SIG-M5 treated with dmso at 0.1 percent for 504 hours (cell line): ENCODE results near the gene FAM149A.
A peak's percentile ranks its signal among the peaks of the same experiment; 100 is the strongest.

Experiments used
- DNase-seq: peaks from one replicate; lab custom pipeline; 2025; ENCODE audit not compliant: unreplicated experiment; lab: John Stamatoyannopoulos, UW

The FAM149A gene

GRCh38 chr4:186104890-186105646 is 564 bp downstream of the FAM149A start:
- no peak for DNase-seq

DNA sequence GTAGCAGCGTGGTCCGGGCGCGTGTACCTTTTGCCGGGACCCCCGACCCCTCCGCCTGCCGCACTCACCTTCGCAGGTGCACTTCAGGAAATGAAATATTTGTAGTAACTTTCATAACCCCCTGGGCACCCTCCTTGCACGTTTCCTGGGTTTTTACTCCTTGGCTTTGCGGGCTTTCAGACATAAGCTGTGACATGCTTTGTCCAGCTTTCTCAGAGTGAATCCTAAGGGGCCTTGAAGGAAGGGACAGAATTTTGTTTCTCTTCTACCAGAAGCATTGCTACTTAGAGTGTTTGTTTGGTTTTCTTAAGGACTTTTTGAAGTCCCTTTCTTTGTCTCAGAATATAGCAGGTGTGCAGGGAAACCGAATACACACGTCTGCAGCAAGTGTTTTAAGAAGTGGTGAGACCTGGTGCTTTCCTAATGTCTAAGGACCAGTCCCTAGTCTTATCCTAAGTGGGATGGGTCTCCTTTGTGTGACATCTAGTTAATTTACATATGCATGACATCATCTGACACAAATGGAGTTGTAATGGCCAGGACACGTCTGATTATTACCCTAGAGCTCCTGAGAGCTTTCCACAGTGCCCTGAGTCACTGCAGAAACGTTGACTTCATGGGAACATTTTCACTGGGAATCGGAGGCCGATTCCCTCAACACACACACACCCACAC is 1.3 kb downstream of the FAM149A start:
- DNase-seq: no peak

DNA sequence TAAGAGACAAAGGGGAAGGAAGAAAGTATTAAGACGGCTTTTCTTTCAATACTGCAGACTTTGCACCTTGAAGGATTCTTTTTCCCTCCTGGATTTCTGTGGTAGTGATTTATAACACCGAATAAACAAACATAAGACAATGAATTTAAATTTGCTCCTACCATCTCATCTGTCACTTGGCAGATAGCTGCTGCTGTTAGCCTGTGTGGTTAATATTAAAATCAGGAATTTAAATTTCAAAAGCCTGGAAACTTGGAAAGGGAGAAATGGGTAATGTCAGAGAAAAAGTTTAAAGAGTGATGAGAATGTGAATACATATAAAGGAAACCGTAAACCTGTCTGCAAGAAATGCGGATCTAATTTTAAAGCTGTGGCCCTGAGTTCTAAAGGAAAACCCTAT is 3.4 kb downstream of the FAM149A start:
- DNase-seq: no peak

DNA sequence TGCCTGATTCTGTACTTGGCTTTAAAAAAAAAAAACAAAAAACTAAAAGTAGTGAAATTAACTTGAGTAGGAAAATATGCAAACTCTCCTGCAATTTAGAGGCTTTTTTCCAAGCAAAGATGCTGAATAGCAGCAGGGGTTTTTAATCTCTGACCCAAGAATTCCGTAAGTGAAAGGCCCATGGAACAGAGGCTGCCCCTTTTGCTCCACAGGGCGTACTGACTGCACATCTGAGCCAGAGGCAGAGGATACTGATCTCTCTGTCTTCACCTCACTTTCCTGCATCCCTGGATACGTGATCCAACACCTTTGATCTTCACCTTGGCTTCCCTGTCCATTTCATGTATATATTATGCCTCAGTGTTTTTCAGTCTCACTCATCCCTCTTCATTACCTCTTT is 3.9 kb downstream of the FAM149A start:
- DNase-seq: no peak

- DNase-seq: no peak
These were observed 4.7 kb downstream of the FAM149A start for GRCh38 chr4:186109245-186109644.

DNA sequence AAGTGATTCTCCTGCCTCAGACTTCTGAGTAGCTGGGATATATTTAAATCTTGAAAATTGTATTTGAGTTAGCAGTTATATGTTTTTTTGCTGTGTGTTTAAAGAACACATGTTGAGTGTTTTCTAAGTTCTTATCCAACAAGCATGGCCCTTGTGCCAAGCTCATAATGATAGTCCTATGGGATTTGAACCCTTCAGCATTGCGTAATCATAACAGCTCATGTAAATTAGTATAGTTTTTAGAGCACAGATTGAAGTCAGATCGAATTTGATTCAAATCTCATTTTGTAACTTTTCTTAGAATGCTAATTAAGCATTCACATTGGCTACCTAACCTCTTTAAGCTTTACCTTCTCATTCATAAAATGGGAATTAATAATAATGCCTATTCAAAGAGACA is 12.2 kb downstream of the FAM149A start:
- no peak for DNase-seq

DNA sequence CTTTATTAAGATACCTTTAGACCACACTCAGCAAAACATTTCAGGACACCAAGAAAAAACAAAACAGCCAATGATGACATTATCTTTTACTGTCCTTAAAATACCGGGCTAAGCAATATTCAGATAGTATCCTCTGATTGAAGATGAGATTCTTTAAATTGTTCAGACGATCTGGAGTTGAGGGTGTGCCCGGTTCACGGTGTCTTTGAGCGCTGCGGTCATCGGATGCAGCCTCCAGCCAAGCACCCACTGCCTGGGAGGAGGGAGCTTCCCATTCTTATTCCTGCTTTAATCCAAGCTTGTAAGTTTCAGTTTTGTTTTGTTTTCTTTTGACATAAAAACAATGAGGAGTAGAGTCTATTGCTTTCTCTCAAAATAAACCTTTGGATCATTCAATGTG is 14.1 kb downstream of the FAM149A start:
- DNase-seq: no peak

DNA sequence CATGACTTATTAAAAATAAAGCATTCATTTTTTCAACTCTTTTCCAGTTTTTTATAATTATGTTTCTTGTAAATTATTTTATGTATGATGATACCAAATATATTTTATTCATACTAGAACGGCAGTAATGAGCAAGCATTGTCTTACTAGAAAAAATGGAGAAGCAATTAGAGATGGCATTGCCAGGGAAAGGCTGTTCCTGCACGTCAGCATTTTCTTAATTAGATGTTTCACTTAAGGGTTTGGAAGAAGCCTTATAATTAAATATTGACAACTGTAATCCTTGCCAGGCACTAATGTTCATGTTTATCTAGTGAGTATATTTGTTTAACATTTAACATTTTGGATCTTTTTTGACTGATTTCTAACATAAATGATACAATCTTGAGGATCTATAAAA is 16.6 kb downstream of the FAM149A start:
- no peak for DNase-seq

DNA sequence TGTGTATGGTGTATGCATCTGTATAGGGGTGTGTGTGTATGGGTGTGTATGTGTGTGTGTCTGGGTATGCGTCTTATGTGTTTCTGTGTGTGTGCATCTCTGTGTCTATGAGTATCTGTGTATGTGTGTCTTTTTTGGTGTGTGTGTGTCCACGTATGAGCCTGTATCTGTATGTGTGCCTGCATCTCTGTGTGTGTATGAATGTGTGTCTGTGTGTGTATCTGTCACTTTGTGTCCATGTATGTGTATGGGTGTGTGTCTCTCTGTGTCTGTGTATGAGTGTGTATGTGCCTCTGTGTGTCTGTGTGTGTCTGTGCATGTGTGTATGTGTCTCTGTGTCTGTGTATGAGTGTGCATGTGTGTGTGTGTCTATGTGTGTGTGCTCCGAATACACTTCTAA is 24.3 kb downstream of the FAM149A start:
- DNase-seq: no peak

- DNase-seq: no peak
These were observed 27.4 kb downstream of the FAM149A start for GRCh38 chr4:186131935-186132334.

DNA sequence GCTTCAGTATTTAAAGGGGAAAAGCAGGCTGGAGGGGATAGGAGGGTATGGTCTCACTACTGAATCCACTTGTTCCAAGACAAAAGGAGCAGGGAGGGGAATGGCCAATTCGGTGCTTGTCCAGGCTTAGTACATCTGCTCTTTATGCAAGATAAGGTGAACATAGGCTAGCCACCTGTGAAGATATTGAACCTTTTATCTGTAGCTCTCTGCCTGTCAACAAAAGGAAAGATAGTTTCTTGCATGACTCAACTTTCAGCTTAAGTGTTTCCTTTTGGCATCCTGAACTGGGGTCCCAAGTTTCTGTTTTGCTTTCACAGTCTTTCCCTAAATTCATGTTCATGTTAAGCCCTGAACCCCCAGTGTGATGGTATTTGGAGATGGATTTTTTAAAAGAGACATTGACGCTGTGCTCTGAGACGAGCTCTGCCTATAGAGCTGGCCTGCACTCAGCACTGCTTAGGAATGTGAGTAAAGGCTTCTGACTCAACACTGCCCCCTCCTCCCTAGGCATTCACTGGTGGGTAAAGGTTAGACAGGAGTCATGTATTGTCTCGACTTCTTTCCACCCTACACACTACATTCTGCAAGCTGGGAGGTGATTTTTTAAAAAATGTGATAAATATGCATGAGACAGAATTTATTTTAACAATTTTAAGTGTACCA is 28.2 kb downstream of the FAM149A start:
- no peak for DNase-seq

DNA sequence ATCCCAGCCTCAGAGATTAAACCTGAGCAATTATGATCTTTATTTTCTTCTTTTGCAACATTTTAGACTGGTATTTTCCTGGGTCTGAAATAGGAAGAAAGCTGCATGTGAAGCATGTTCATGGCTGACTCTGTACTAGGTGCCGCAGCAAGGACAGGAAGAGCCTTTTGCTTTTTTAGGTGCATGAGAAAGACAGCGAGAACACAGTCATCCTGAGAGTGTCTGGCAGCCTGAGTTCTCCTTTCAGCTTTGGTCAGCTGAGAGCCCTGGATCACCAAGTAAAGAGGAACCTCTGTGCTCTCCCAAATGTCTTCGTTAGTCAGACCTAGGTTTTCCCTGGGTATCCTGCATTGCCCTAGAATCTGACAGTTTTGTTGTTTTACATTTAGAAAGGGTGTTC is 29.8 kb downstream of the FAM149A start:
- peak; percentile 53 for DNase-seq

DNA sequence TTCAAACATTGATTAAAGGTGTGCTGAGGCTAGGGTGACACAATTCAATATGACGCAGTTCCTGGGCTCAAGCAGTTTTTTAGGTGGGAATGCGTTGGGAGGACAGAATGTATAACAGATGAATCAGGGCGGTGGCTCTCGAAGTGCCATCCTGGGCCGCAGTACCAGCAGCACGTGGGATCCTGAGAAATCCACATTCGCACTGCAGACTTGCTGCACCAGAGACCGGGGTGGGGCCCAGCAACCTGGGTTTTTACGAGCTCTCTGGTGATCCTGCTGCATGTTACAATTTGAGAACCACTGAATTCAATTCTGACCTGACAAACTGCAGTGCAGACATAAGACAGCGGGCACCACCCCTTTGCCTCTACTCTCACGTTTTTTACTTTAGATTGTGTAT is 30.4 kb downstream of the FAM149A start:
- DNase-seq: no peak

DNA sequence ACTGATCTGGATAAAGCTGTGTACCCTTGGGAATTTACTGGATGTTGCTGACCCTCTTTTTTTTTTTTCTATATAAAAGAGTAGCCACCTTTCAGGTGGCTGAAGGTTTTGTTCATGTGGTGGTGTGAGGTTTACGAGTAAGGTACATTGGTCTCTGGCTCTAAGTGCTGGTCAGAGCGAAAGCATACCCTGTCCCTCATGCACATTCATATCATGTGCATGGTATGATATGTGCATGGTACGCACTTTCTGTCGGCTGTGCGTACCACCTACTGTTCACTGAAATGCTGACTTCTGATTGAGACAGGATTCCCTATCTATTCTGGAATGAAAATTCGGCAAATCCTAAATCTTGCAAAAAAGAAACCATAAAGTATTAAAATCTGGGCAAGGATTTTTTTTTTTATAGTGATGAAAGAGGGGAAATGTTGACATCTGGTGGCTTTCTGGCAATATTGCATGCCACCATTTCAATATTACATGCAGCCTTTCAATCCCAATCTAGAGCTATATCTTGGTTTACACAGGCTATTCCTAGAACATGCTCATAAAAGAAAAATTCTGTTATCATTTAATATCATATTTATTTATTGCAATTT is 32.8 kb downstream of the FAM149A start:
- DNase-seq: no peak

- DNase-seq: no peak
These were observed 39.9 kb downstream of the FAM149A start for GRCh38 chr4:186144198-186144945.

GRCh38 chr4:186144946-186145569 is 40.6 kb downstream of the FAM149A start:
- no peak for DNase-seq

- DNase-seq: no peak
These were observed 42.0 kb downstream of the FAM149A start for GRCh38 chr4:186146458-186146857.

DNA sequence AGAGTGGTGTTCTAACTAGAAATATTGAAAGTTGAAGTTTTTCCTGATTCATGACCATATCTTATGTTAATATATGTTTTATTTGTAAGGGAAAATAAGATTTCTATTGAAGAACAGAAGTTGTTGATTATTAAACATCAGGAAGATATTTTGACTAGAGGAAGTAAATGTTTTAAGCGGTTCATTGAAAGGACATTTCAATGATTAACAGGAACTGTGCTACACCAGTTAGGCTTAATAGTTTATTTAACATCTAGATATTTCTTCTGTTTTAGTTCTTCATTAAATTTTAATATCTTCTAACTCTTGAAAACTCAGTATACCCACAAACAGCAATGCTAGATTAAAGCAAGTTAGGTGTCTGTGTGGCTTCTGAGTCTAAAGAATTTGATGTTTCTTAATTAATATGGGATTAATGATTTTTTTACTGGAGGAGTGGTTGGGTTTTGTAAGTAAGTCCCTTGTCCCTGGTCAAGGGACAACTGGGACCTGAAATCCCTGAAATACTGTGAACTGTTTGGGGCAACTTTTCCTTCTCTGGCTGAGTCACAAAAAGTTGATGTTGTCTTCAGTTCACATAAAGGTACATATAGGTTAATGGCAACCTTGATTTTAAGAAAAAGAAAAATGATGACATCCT is 44.0 kb downstream of the FAM149A start:
- DNase-seq: no peak

DNA sequence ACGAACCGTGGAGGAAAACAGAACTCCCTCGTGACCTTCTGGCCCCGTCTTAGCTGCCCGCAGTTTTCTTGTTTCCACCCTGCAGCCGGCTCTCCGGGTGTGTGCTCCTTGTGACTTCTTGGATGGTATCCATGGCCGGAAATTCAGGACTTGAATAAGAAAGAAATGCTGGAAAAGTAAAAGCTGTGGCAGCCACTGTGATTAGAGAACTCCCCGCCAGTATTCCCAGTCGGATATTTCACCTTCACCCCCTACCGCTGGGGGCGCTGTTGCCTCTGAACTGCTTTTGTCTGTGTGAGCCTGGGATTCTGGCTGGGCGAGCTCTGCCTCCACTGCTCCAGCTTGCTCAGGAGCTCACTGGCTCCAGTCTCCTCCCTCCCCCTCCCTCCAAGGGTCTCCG is 45.4 kb downstream of the FAM149A start:
- DNase-seq: no peak

- DNase-seq: no peak
These were observed 46.4 kb downstream of the FAM149A start for GRCh38 chr4:186150926-186151325.
